ENCODE measurements around the gene EDDM3A. TPM values are rescaled to one million over a fixed set of nuclear protein-coding genes. Genes with fewer than 3 reads are reported as not detected.

EDDM3A gene
- total and polyA plus RNA-seq, 10 of the 15 experiments (the other 5 are each of a cell fraction or from before 2014, with no cell fraction given) = not detected

- H3K4me1 ChIP-seq (ENCODE audit: control insufficient read depth, insufficient read depth, low read length) = no peaks in the 10 kb centered on the region
- no peak overlapping the region for H3K9ac ChIP-seq (ENCODE audit: control insufficient read depth, insufficient read depth, low read length)
- BruUV-seq (replicated peaks) = no TSS peak
- intact Hi-C loops (cut with micrococcal nuclease; ENCODE audit: unreplicated experiment) = loop anchor here (5.0 kb wide), 1 partner anchor 58 kb away; no protein-coding TSS in a partner anchor
- no peaks in the 10 kb centered on the region for H3K9me3 ChIP-seq (replicated peaks; ENCODE audit: control insufficient read depth, insufficient read depth, low read length)
- H3K79me2 ChIP-seq (ENCODE audit: control insufficient read depth, insufficient read depth, low read length) = no peaks in the 10 kb centered on the region
- TF ChIP-seq TAF1 (IDR thresholded peaks at IDR 0.05; ENCODE audit: borderline replicate concordance, low read depth, low read length) (no peak), BHLHE40 (IDR thresholded peaks at IDR 0.05; ENCODE audit: borderline replicate concordance in 1 of 2, low read depth in 2 of 2, low read length in 1 of 2) (no peak), MTA2 (IDR thresholded peaks at IDR 0.05; ENCODE audit: low read depth) (no peak), KDM1A (IDR thresholded peaks at IDR 0.05; ENCODE audit: borderline replicate concordance) (no peak), ELK1 (IDR thresholded peaks at IDR 0.05; ENCODE audit: low read depth, low read length) (no peak), POLR2AphosphoS2 (IDR thresholded peaks at IDR 0.05; ENCODE audit: low read depth, low read length) (no peak), CTCF (IDR thresholded peaks at IDR 0.05 in 2 of 3, conservative IDR thresholded peaks at IDR 0.05 in 1 of 3; ENCODE audit: control insufficient read depth in 2 of 3, extremely low read depth in 1 of 3, insufficient read depth in 1 of 3, low read depth in 3 of 3, low read length in 3 of 3) (no peak), HDAC2 (IDR thresholded peaks at IDR 0.05) (no peak), KAT2A (conservative IDR thresholded peaks at IDR 0.05; ENCODE audit: control insufficient read depth, low read depth, low read length) (no peak), NR2C1 (IDR thresholded peaks at IDR 0.05) (no peak), BACH1 (IDR thresholded peaks at IDR 0.05; ENCODE audit: borderline replicate concordance) (no peak), SMAD5 (IDR thresholded peaks at IDR 0.05; ENCODE audit: low read depth) (no peak), DPF2 (IDR thresholded peaks at IDR 0.05) (no peak), CBFB (IDR thresholded peaks at IDR 0.05; ENCODE audit: low read depth) (no peak)
- TF ChIP-seq, protein P1, sequence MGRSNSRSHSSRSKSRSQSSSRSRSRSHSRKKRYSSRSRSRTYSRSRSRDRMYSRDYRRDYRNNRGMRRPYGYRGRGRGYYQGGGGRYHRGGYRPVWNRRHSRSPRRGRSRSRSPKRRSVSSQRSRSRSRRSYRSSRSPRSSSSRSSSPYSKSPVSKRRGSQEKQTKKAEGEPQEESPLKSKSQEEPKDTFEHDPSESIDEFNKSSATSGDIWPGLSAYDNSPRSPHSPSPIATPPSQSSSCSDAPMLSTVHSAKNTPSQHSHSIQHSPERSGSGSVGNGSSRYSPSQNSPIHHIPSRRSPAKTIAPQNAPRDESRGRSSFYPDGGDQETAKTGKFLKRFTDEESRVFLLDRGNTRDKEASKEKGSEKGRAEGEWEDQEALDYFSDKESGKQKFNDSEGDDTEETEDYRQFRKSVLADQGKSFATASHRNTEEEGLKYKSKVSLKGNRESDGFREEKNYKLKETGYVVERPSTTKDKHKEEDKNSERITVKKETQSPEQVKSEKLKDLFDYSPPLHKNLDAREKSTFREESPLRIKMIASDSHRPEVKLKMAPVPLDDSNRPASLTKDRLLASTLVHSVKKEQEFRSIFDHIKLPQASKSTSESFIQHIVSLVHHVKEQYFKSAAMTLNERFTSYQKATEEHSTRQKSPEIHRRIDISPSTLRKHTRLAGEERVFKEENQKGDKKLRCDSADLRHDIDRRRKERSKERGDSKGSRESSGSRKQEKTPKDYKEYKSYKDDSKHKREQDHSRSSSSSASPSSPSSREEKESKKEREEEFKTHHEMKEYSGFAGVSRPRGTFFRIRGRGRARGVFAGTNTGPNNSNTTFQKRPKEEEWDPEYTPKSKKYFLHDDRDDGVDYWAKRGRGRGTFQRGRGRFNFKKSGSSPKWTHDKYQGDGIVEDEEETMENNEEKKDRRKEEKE (IDR thresholded peaks at IDR 0.05) = no peak
- TF ChIP-seq, protein P2, sequence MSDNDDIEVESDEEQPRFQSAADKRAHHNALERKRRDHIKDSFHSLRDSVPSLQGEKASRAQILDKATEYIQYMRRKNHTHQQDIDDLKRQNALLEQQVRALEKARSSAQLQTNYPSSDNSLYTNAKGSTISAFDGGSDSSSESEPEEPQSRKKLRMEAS (IDR thresholded peaks at IDR 0.05; ENCODE audit: low read depth, low read length) = no peak
- H2AFZ ChIP-seq (ENCODE audit: control insufficient read depth, low read depth, low read length) = no peak overlapping the region
- RAD21 ChIA-PET (ENCODE audit: unreplicated experiment) = interaction anchor here (0.7 to 3.5 kb wide), 4 partner anchors 155 to 175 kb away, joined by 3 to 16 read pairs (median 4); no protein-coding TSS in a partner anchor
- no peaks in the 10 kb centered on the region for H4K20me1 ChIP-seq (ENCODE audit: control insufficient read depth, insufficient read depth)
- no peak for FAIRE-seq
- no peak for DNase-seq (ENCODE audit: low read depth, low spot score)
- H3K36me3 ChIP-seq (ENCODE audit: control insufficient read depth in 2 of 2, insufficient read depth in 2 of 2, low read length in 1 of 2) = no peaks in the 10 kb centered on the region
- no peak overlapping the region for H3K4me3 ChIP-seq
- CTCF ChIA-PET = interaction anchor here (0.6 to 4.8 kb wide), 17 partner anchors 15 to 273 kb away, joined by 3 to 51 read pairs (median 4); no protein-coding TSS in a partner anchor
- SMC1A ChIA-PET (ENCODE audit: uncharacterized antibody, unreplicated experiment) = interaction anchor here (1.0 to 2.7 kb wide), 4 partner anchors 150 to 174 kb away, joined by 3 to 34 read pairs (median 4); no protein-coding TSS in a partner anchor
- POLR2A ChIA-PET = no interaction called here
- no peak overlapping the region for H3K27ac ChIP-seq (ENCODE audit: control insufficient read depth, insufficient read depth)
- no peak for ATAC-seq
- in situ Hi-C loops (cut with MboI) = loop anchor here (5.0 kb wide), 1 partner anchor 158 kb away; no protein-coding TSS in a partner anchor
- WGBS (ENCODE audit: insufficient coverage, insufficient replicate concordance, low lambda C conversion rate, missing lambda C conversion rate) = 64% methylated on average over 5 of the region's 5 CpGs
- no peak overlapping the region for H3K4me2 ChIP-seq (ENCODE audit: control insufficient read depth, insufficient read depth)
- no peaks in the 10 kb centered on the region for H3K27me3 ChIP-seq (replicated peaks in 1 of 2; ENCODE audit: control insufficient read depth in 2 of 2, insufficient read depth in 2 of 2, low read length in 1 of 2)
Observed at GRCh38 chr14:20698934-20699333, 46.8 kb upstream of the EDDM3A start.

All from GM12878 (cell line).